ENCODE results near the gene RAB13. TPM values are rescaled to one million over a fixed set of nuclear protein-coding genes. Genes with fewer than 3 reads are reported as not detected.

RAB13 gene
- polyA plus RNA-seq, 1 of the 3 experiments (the other 2 are of a cell fraction): 156 TPM

DNA sequence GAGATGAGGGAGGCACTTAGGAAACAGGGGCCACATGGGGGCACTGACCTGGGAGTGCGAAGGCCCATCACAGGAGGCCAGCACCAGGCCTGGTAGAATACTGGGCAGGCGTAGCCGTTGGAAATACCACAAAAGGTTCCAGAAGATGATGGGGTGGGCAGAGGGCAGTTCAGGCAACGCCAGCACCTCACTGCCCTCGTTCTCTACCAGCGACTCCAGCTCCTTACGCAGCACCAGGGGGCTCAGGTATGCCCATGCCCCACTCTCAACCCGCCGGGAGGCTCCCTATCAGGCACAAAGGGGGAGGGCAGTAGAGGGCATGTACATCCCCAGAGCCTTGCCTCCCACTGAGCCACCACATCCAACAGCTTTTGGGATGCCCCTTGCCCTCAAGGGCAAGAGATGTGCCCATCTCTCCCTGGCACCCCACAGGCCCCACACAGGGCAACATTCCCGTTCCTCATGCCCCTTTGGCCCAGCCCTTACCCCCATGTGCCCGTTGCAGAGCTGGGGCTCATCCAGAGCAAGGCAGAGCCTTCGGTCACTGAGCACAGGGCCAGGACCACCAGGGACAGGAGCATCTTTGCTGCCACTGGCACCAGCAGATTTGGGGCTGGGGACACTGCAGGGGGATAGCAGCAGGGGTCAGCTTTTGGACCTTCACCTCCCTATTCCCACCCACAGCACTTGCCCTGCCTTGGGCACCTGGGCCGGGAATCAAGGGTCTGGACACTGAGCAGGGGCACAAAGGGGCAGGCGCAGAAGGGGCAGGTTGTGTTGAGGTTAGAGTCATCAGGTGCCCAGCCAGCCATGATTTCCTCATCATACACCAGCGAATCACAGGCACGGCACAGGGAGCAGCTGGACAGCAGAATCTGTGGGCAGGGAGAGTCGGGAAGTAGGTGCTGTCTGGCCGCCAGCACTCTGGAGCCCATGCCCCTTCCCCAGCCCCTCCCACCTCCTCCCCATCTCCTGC is 53.7 kb downstream of the RAB13 start:
- CTCF ChIA-PET: no interaction called here
- Histone ChIP-seq H3K27ac (ENCODE audit: low read depth in 2 of 2, low read length in 1 of 2) (no peak overlapping the region), H3K27me3 (ENCODE audit: insufficient read depth) (no peaks in the 10 kb centered on the region), H3F3A (replicated peaks; ENCODE audit: insufficient read depth) (peaks cover 14% of the 10 kb centered on the region), H3K36me3 (replicated peaks in 1 of 2; ENCODE audit: control insufficient read depth in 1 of 2, insufficient read depth in 2 of 2, low read length in 1 of 2) (peaks cover 0 to 48% of the 10 kb centered on the region in 2 experiments), H4K20me1 (ENCODE audit: insufficient read depth) (no peaks in the 10 kb centered on the region), H3K9me2 (no peaks in the 10 kb centered on the region), H3K9ac (no peak overlapping the region), H3K4me1 (ENCODE audit: control insufficient read depth in 1 of 2, insufficient read depth in 2 of 2, low read depth in 1 of 2, low read length in 1 of 2) (peaks cover 0 to 21% of the 10 kb centered on the region in 2 experiments; a peak in 1 of 4 replicates), H3K4me2 (no peak overlapping the region), H3K4me3 (ENCODE audit: low read depth in 2 of 2, low read length in 1 of 2) (no peak overlapping the region), H3K79me2 (ENCODE audit: insufficient read depth) (no peaks in the 10 kb centered on the region), H2AFZ (ENCODE audit: low read depth) (no peak overlapping the region), H3K9me3 (no peaks in the 10 kb centered on the region)
- over 99% methylated on average over 15 of the region's 18 CpGs for WGBS (ENCODE audit: low lambda C conversion rate)
- TF ChIP-seq TAF1 (IDR thresholded peaks at IDR 0.05; ENCODE audit: borderline replicate concordance, low read depth, low read length): no peak
- no peak for TF ChIP-seq MEF2A (IDR thresholded peaks at IDR 0.05; ENCODE audit: borderline replicate concordance, low read depth)
- TF ChIP-seq, protein P1, sequence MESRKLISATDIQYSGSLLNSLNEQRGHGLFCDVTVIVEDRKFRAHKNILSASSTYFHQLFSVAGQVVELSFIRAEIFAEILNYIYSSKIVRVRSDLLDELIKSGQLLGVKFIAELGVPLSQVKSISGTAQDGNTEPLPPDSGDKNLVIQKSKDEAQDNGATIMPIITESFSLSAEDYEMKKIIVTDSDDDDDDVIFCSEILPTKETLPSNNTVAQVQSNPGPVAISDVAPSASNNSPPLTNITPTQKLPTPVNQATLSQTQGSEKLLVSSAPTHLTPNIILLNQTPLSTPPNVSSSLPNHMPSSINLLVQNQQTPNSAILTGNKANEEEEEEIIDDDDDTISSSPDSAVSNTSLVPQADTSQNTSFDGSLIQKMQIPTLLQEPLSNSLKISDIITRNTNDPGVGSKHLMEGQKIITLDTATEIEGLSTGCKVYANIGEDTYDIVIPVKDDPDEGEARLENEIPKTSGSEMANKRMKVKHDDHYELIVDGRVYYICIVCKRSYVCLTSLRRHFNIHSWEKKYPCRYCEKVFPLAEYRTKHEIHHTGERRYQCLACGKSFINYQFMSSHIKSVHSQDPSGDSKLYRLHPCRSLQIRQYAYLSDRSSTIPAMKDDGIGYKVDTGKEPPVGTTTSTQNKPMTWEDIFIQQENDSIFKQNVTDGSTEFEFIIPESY (IDR thresholded peaks at IDR 0.05; ENCODE audit: borderline replicate concordance, low read depth): no peak
- TF ChIP-seq, protein P2, sequence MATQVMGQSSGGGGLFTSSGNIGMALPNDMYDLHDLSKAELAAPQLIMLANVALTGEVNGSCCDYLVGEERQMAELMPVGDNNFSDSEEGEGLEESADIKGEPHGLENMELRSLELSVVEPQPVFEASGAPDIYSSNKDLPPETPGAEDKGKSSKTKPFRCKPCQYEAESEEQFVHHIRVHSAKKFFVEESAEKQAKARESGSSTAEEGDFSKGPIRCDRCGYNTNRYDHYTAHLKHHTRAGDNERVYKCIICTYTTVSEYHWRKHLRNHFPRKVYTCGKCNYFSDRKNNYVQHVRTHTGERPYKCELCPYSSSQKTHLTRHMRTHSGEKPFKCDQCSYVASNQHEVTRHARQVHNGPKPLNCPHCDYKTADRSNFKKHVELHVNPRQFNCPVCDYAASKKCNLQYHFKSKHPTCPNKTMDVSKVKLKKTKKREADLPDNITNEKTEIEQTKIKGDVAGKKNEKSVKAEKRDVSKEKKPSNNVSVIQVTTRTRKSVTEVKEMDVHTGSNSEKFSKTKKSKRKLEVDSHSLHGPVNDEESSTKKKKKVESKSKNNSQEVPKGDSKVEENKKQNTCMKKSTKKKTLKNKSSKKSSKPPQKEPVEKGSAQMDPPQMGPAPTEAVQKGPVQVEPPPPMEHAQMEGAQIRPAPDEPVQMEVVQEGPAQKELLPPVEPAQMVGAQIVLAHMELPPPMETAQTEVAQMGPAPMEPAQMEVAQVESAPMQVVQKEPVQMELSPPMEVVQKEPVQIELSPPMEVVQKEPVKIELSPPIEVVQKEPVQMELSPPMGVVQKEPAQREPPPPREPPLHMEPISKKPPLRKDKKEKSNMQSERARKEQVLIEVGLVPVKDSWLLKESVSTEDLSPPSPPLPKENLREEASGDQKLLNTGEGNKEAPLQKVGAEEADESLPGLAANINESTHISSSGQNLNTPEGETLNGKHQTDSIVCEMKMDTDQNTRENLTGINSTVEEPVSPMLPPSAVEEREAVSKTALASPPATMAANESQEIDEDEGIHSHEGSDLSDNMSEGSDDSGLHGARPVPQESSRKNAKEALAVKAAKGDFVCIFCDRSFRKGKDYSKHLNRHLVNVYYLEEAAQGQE (IDR thresholded peaks at IDR 0.05; ENCODE audit: low read depth, low read length): no peak
- TF ChIP-seq FOXJ3 (CRISPR knock-in tag; IDR thresholded peaks at IDR 0.05): no peak
- POLR2A ChIA-PET: no interaction called here
- DNase-seq: peak; percentile 8

Small RNAs within 50 kb of the gene (small RNA-seq; reads per million reads assigned to genes)
- gene MIR6737: 0 to 0.86 (median 0) reads per million in 7 experiments

Other genes with a start within 250 kb of the RAB13 start
- gene SLC27A3, start 210.9 kb downstream of the RAB13 start, polyA plus RNA-seq (2012; rRNA removed): 7.6 and 9.0 TPM in 2 replicates
- gene GATAD2B, start 63.4 kb downstream of the RAB13 start, polyA plus RNA-seq (2012; rRNA removed): 2.7 and 2.8 TPM in 2 replicates
- 27.3 and 29.6 TPM in 2 replicates for gene DENND4B, start 39.6 kb downstream of the RAB13 start, polyA plus RNA-seq (2012; rRNA removed)
- gene CRTC2, start 27.7 kb downstream of the RAB13 start, polyA plus RNA-seq (2012; rRNA removed): 25.5 and 26.2 TPM in 2 replicates
- 89.6 and 113 TPM in 2 replicates for gene SLC39A1, start 22.8 kb downstream of the RAB13 start, polyA plus RNA-seq (2012; rRNA removed)
- gene CREB3L4, start 18.4 kb downstream of the RAB13 start, polyA plus RNA-seq (2012; rRNA removed): 12.8 and 16.6 TPM in 2 replicates
- 118 and 122 TPM in 2 replicates for gene JTB, start 8.7 kb downstream of the RAB13 start, polyA plus RNA-seq (2012; rRNA removed)
- 7,060 and 7,825 TPM in 2 replicates for gene RPS27, start 4.4 kb upstream of the RAB13 start, polyA plus RNA-seq (2012; rRNA removed)
- not detected in 2 replicates for gene NUP210L, start 168.7 kb upstream of the RAB13 start, polyA plus RNA-seq (2012; rRNA removed)
- gene TPM3, start 205.8 kb upstream of the RAB13 start, polyA plus RNA-seq (2012; rRNA removed): 324 and 359 TPM in 2 replicates
- not detected in 2 replicates for gene CFAP141, start 220.0 kb upstream of the RAB13 start, polyA plus RNA-seq (2012; rRNA removed)
- 146 and 161 TPM in 2 replicates for gene UBAP2L, start 234.6 kb upstream of the RAB13 start, polyA plus RNA-seq (2012; rRNA removed)